ENCODE data around the gene GABARAPL1. TPM values are rescaled to one million over a fixed set of nuclear protein-coding genes. Genes with fewer than 3 reads are reported as not detected.
"Not testable (repeated sequence)": the region's sequence is repeated elsewhere in the genome, so short reads cannot be mapped to it uniquely, and the experiment has no call there.

GABARAPL1 gene
- total and polyA plus RNA-seq, 7 donors, result 36.1 to 268 (median 198) TPM

GRCh38 chr12:10184261-10184843 is 28.3 kb upstream of the GABARAPL1 start:
- WGBS, 3 donors, result 44 to 46% (median 45%) methylated on average over 7 of the region's 7 CpGs
- Histone ChIP-seq H3K9me3 (no peaks in the 10 kb centered on the region), H3K36me3 (ENCODE audit: insufficient read depth in 1 of 2, low read depth in 1 of 2) (no peaks in the 10 kb centered on the region), H3K4me1 (no peaks in the 10 kb centered on the region), H3K4me3 (no peak overlapping the region), H3K27me3 (ENCODE audit: insufficient read depth in 3 of 3, low read length in 2 of 3) (no peaks in the 10 kb centered on the region), H3K27ac (no peak overlapping the region)
- intact Hi-C loops (cut with DNase I), result no loop called here
- DNase-seq, result no peak
- ATAC-seq, result no peak
- no peak for TF ChIP-seq CTCF (IDR thresholded peaks at IDR 0.05)

GRCh38 chr12:10186299-10186698 is 26.4 kb upstream of the GABARAPL1 start:
- H3K27me3 ChIP-seq (ENCODE audit: insufficient read depth in 3 of 3, low read length in 2 of 3), result no peaks in the 10 kb centered on the region
- no peak overlapping the region for H3K27ac ChIP-seq
- H3K9me3 ChIP-seq, result no peaks in the 10 kb centered on the region
- WGBS, 3 donors, result 61 to 69% (median 65%) methylated on average over 11 of the region's 11 CpGs
- intact Hi-C loops (cut with DNase I), result no loop called here
- no peak overlapping the region for H3K4me3 ChIP-seq
- no peaks in the 10 kb centered on the region for H3K36me3 ChIP-seq (ENCODE audit: insufficient read depth in 1 of 2, low read depth in 1 of 2)
- peak; percentile 18 to 60 for DNase-seq
- H3K4me1 ChIP-seq, result no peaks in the 10 kb centered on the region
- no peak for ATAC-seq
- TF ChIP-seq CTCF (IDR thresholded peaks at IDR 0.05), result no peak

GRCh38 chr12:10186958-10187357 is 25.7 kb upstream of the GABARAPL1 start:
- H3K36me3 ChIP-seq (ENCODE audit: insufficient read depth in 1 of 2, low read depth in 1 of 2); H3K27ac ChIP-seq; H3K4me3 ChIP-seq; H3K27me3 ChIP-seq (ENCODE audit: insufficient read depth in 3 of 3, low read length in 2 of 3); DNase-seq; ATAC-seq; intact Hi-C loops (cut with DNase I); H3K9me3 ChIP-seq; H3K4me1 ChIP-seq: not testable (repeated sequence)
- WGBS, 3 donors, result 80 to 88% (median 82%) methylated on average over 6 of the region's 6 CpGs

GRCh38 chr12:10189653-10190052 is 23.0 kb upstream of the GABARAPL1 start:
- TF ChIP-seq CTCF (IDR thresholded peaks at IDR 0.05), result no peak
- intact Hi-C loops (cut with DNase I), result loop anchor here (2.0 to 10.0 kb wide), 2 partner anchors 37 to 155 kb away; partner anchors contain the start of gene CLEC9A (in 1 of the 2)
- Histone ChIP-seq H3K36me3 (ENCODE audit: insufficient read depth in 1 of 2, low read depth in 1 of 2) (no peaks in the 10 kb centered on the region), H3K9me3 (no peaks in the 10 kb centered on the region), H3K27me3 (ENCODE audit: insufficient read depth in 3 of 3, low read length in 2 of 3) (no peaks in the 10 kb centered on the region), H3K4me3 (no peak overlapping the region), H3K27ac (no peak overlapping the region), H3K4me1 (no peaks in the 10 kb centered on the region)
- 29 to 51% (median 41%) methylated on average over 5 of the region's 5 CpGs for WGBS, 3 donors
- DNase-seq (peak; percentile 23 to 54), ATAC-seq (peak; percentile 47 to 69 (median 58))

- Histone ChIP-seq H3K27me3 (ENCODE audit: insufficient read depth in 3 of 3, low read length in 2 of 3) (no peaks in the 10 kb centered on the region), H3K4me3 (no peak overlapping the region), H3K9me3 (no peaks in the 10 kb centered on the region), H3K36me3 (ENCODE audit: insufficient read depth in 1 of 2, low read depth in 1 of 2) (no peaks in the 10 kb centered on the region), H3K4me1 (no peaks in the 10 kb centered on the region), H3K27ac (no peak overlapping the region)
- intact Hi-C loops (cut with DNase I), result loop anchor here (1.0 to 10.0 kb wide), 3 partner anchors 36 to 156 kb away; partner anchors contain the start of gene CLEC9A (in 1 of the 2)
- ATAC-seq, result peak; percentile 88 to 99 (median 94)
- peak; percentile 46 to 61 for DNase-seq
- TF ChIP-seq CTCF (IDR thresholded peaks at IDR 0.05), result peak; percentile 75
- 47 to 53% (median 47%) methylated on average over 13 of the region's 13 CpGs for WGBS, 3 donors
These were observed 21.9 kb upstream of the GABARAPL1 start for GRCh38 chr12:10190558-10191388.
